ENCODE results near the gene OPN1SW.

DNA sequence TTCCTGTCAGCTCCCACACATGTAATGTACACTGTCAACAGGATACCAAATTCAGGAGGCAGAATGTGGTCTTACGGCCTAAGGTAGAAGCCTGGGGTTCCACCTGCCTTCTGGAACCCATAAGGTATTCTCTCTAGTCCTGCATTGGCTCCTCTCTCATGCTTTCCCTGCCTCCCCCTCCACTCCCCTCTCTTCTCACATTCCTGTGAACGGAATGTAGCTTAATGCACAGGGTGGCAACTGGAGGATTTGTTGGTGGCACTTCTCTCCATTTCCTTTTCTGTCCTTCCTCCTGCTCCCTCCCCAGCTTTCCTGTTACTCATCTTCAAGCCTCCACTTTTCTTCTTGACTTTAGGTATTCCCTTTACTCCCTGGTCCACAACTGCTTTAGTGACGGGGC, 43.1 kb upstream of the OPN1SW start:
- TF ChIP-seq, protein P1, sequence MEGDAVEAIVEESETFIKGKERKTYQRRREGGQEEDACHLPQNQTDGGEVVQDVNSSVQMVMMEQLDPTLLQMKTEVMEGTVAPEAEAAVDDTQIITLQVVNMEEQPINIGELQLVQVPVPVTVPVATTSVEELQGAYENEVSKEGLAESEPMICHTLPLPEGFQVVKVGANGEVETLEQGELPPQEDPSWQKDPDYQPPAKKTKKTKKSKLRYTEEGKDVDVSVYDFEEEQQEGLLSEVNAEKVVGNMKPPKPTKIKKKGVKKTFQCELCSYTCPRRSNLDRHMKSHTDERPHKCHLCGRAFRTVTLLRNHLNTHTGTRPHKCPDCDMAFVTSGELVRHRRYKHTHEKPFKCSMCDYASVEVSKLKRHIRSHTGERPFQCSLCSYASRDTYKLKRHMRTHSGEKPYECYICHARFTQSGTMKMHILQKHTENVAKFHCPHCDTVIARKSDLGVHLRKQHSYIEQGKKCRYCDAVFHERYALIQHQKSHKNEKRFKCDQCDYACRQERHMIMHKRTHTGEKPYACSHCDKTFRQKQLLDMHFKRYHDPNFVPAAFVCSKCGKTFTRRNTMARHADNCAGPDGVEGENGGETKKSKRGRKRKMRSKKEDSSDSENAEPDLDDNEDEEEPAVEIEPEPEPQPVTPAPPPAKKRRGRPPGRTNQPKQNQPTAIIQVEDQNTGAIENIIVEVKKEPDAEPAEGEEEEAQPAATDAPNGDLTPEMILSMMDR (IDR thresholded peaks at IDR 0.05; ENCODE audit: low read depth, low read length) = no peak
- no peak for TF ChIP-seq EZH2phosphoT487 (IDR thresholded peaks at IDR 0.05; ENCODE audit: low read depth)
